PC-3 (cell line): ENCODE measurements around the gene ATF7IP2. TPM values are rescaled to one million over a fixed set of nuclear protein-coding genes. Genes with fewer than 3 reads are reported as not detected.

Experiments
- ATAC-seq: fragments of 200-7000 bp; cut with Tn5 transposase; 2 replicates; pipeline ENCODE4 v1.9.1; 2020; ENCODE audit warnings: mild to moderate bottlenecking, moderate library complexity
- BruUV-seq: library from RNA; stranded (reverse); fragments of 400-500 nt; replicated peaks from 2 replicates; lab custom pipeline; 2021; lab: Mats Ljungman, UMichigan
- CTCF ChIA-PET: fragments of 300-600 bp; sonication (Branson Sonifier 250); formaldehyde crosslinking; loops from one replicate; lab custom pipeline; 2022; ENCODE audit warnings: antibody characterized with exemption; lab: Charles Lee
- POLR2A ChIA-PET: fragments of 300-600 bp; sonication (Branson Sonifier 250); formaldehyde crosslinking; loops from one replicate; lab custom pipeline; 2022; ENCODE audit warnings: antibody characterized with exemption; ENCODE audit not compliant: unreplicated experiment; lab: Charles Lee
- DNase-seq: peaks from one replicate; pipeline ENCODE4 v3.0.0-alpha.2; 2015
- H2AFZ ChIP-seq: fragments of 300-600 bp; sonication (generic); 2 replicates; pipeline ENCODE4 v1.6.0; 2016; ENCODE audit warnings: antibody characterized with exemption, low read length
- H3F3A ChIP-seq: fragments of 300-600 bp; sonication (generic); one replicate; pipeline ENCODE4 v1.6.0; 2017; ENCODE audit warnings: antibody characterized with exemption, low read length, control low read depth, mild to moderate bottlenecking; ENCODE audit not compliant: unreplicated experiment
- H3K27ac ChIP-seq: fragments of 300-600 bp; sonication (generic); 2 replicates; pipeline ENCODE4 v1.5.1; 2016; ENCODE audit warnings: mild to moderate bottlenecking, low read length
- H3K27me3 ChIP-seq: fragments of 300-600 bp; sonication (generic); 2 replicates; pipeline ENCODE4 v1.6.1; 2016; ENCODE audit warnings: low read length, mixed read lengths
- H3K36me3 ChIP-seq: fragments of 300-600 bp; sonication (generic); 2 replicates; pipeline ENCODE4 v1.6.1; 2016; ENCODE audit warnings: low read depth, mixed run types, low read length, mixed read lengths
- H3K4me1 ChIP-seq: fragments of 300-600 bp; sonication (generic); 2 replicates; pipeline ENCODE4 v1.5.1; 2016; ENCODE audit warnings: low read length; ENCODE audit not compliant: insufficient read depth
- H3K4me2 ChIP-seq: fragments of 300-600 bp; sonication (generic); 2 replicates; pipeline ENCODE4 v1.6.0; 2016; ENCODE audit warnings: low read length
- H3K4me3 ChIP-seq: fragments of 300-600 bp; sonication (generic); 2 replicates; pipeline ENCODE4 v1.5.1; 2016; ENCODE audit warnings: mild to moderate bottlenecking, low read length, mixed read lengths
- H3K79me2 ChIP-seq: fragments of 300-600 bp; sonication (generic); 2 replicates; pipeline ENCODE4 v1.6.1; 2017; ENCODE audit warnings: low read length, mixed read lengths
- H3K9ac ChIP-seq: fragments of 300-600 bp; sonication (generic); 2 replicates; pipeline ENCODE4 v1.6.0; 2016; ENCODE audit warnings: mild to moderate bottlenecking, low read length
- H3K9me2 ChIP-seq: fragments of 300-600 bp; sonication (generic); replicated peaks from 2 replicates; pipeline ENCODE4 v1.6.1; 2016; ENCODE audit warnings: mixed run types, low read length, mixed read lengths
- H3K9me3 ChIP-seq: fragments of 300-600 bp; sonication (generic); 2 replicates; pipeline ENCODE4 v1.6.1; 2016; ENCODE audit warnings: low read length, mixed read lengths
- H4K20me1 ChIP-seq: fragments of 300-600 bp; sonication (generic); 2 replicates; pipeline ENCODE4 v1.6.1; 2016; ENCODE audit warnings: low read length, mixed read lengths
- CTCF ChIP-seq: fragments of 300-600 bp; sonication (generic); conservative IDR thresholded peaks from 2 replicates; pipeline ENCODE4 v1.5.1; 2017; ENCODE audit warnings: antibody characterized with exemption, low read depth, mild to moderate bottlenecking, low read length
- EZH2 ChIP-seq: fragments of 300-600 bp; sonication (generic); IDR thresholded peaks from one replicate; pipeline ENCODE4 v1.6.1; 2017; ENCODE audit warnings: antibody characterized with exemption, mild to moderate bottlenecking, low read length; ENCODE audit not compliant: unreplicated experiment
- EZH2phosphoT487 ChIP-seq: fragments of 300-600 bp; sonication (generic); IDR thresholded peaks from 2 replicates; pipeline ENCODE4 v1.6.1; 2018; ENCODE audit warnings: mild to moderate bottlenecking, antibody characterized with exemption, low read length, borderline replicate concordance
- intact Hi-C: fragments of 100-400 bp; cut with micrococcal nuclease; formaldehyde crosslinking; loops from 2 replicates; pipeline ENCODE4 v1.9.0; 2023
- total RNA-seq: library from RNA; depleted of rRNA; stranded (reverse); fragments of >200 nt; gene quantifications from 2 replicates; pipeline ENCODE4 v1.2.3, GENCODE V29; 2014

Gene ATF7IP2
- total RNA-seq, 1 experiment from 2014 or later: 6.2 TPM

GRCh38 chr16:10509534-10510025, 123.7 kb downstream of the ATF7IP2 start:
- Histone ChIP-seq H2AFZ (no peak overlapping the region), H3K4me1 (peaks cover 18% of the 10 kb centered on the region)

GRCh38 chr16:10510279-10510678, 124.4 kb downstream of the ATF7IP2 start:
- Histone ChIP-seq H3K27me3 (no peaks in the 10 kb centered on the region), H3F3A (no peaks in the 10 kb centered on the region), H3K27ac (no peak overlapping the region), H4K20me1 (no peaks in the 10 kb centered on the region), H3K36me3 (no peaks in the 10 kb centered on the region), H3K9me3 (no peaks in the 10 kb centered on the region), H3K4me3 (no peak overlapping the region), H3K4me1 (peaks cover 23% of the 10 kb centered on the region), H3K79me2 (no peaks in the 10 kb centered on the region), H3K9me2 (no peaks in the 10 kb centered on the region), H3K9ac (no peak overlapping the region), H3K4me2 (no peak overlapping the region), H2AFZ (no peak overlapping the region)
- TF ChIP-seq EZH2: no peak
- TF ChIP-seq EZH2phosphoT487: no peak
- no peak for TF ChIP-seq CTCF
- ATAC-seq (no peak), DNase-seq (no peak)
- CTCF ChIA-PET: interaction anchor here (1.8 kb wide), 1 partner anchor 195 kb away, joined by 7 read pairs; no protein-coding TSS in a partner anchor
- intact Hi-C loops: loop anchor here (5.0 to 10.0 kb wide), 3 partner anchors 67 to 405 kb away; no protein-coding TSS in a partner anchor
- no TSS peak for BruUV-seq
- POLR2A ChIA-PET: interaction anchor here (0.6 kb wide), 1 partner anchor 196 kb away, joined by 3 read pairs; no protein-coding TSS in a partner anchor

More at GRCh38 chr16:10509534-10510025, 123.7 kb downstream of the ATF7IP2 start:
- H3K36me3 ChIP-seq: no peaks in the 10 kb centered on the region
- H3K4me2 ChIP-seq: no peak overlapping the region
- intact Hi-C loops: loop anchor here (1.0 to 10.0 kb wide), 5 partner anchors 68 to 405 kb away; no protein-coding TSS in a partner anchor
- H3K9me2 ChIP-seq: no peaks in the 10 kb centered on the region
- POLR2A ChIA-PET: no interaction called here
- H3K27ac ChIP-seq: no peak overlapping the region
- no peak for TF ChIP-seq EZH2
- peak; percentile 74 for TF ChIP-seq CTCF
- no peak for TF ChIP-seq EZH2phosphoT487
- DNase-seq (peak; percentile 78), ATAC-seq (peak; percentile 89)
- H3K79me2 ChIP-seq: no peaks in the 10 kb centered on the region
- no peak overlapping the region for H3K4me3 ChIP-seq
- no peak overlapping the region for H3K9ac ChIP-seq
- no peaks in the 10 kb centered on the region for H4K20me1 ChIP-seq
- CTCF ChIA-PET: interaction anchor here (0.8 to 1.8 kb wide), 2 partner anchors 124 to 194 kb away, joined by 3 to 7 read pairs; partner anchors contain the start of gene ATF7IP2
- H3F3A ChIP-seq: no peaks in the 10 kb centered on the region
- H3K9me3 ChIP-seq: no peaks in the 10 kb centered on the region
- H3K27me3 ChIP-seq: no peaks in the 10 kb centered on the region
- no TSS peak for BruUV-seq

- Histone ChIP-seq H3K79me2 (no peaks in the 10 kb centered on the region), H3F3A (no peaks in the 10 kb centered on the region), H2AFZ (no peak overlapping the region), H3K27ac (peak overlapping the region; percentile 77), H3K4me2 (0 out of 2 replicates have a peak overlapping the region, but pooled peaks have one; percentile 18), H3K27me3 (no peaks in the 10 kb centered on the region), H3K9me3 (no peaks in the 10 kb centered on the region), H4K20me1 (no peaks in the 10 kb centered on the region), H3K4me1 (peaks cover 23% of the 10 kb centered on the region), H3K36me3 (no peaks in the 10 kb centered on the region), H3K9ac (no peak overlapping the region), H3K9me2 (no peaks in the 10 kb centered on the region), H3K4me3 (no peak overlapping the region)
- POLR2A ChIA-PET: no interaction called here
- TF ChIP-seq CTCF: no peak
- no peak for TF ChIP-seq EZH2
- no peak for TF ChIP-seq EZH2phosphoT487
- BruUV-seq: no TSS peak
- DNase-seq (peak; percentile 66), ATAC-seq (peak; percentile 88)
- intact Hi-C loops: loop anchor here (5.0 to 10.0 kb wide), 3 partner anchors 65 to 403 kb away; no protein-coding TSS in a partner anchor
- CTCF ChIA-PET: no interaction called here
Observed at GRCh38 chr16:10511829-10512228, 126.0 kb downstream of the ATF7IP2 start.
